Measurements from ENCODE around the gene GALNT18.

GALNT18 gene

DNA sequence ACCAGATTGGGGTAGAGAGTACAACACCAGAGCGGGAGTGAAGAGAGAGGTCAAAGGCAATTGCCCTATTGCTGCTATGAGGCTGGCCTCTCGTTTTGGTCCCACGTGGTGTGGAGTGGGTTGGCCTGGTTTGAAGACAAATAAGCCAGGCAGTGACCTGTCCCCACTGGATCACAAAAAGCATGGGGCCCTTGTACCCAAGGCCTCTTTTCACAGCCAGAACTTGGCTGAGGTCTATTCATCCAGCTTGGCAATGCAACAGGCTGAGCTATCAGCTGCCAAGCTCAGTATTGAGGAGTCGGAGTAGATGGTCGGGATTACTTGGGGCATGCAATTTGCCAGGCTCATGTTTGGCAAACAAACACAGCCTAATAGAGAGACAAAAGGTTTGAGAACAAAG is 19.2 kb upstream of the GALNT18 start:
- no peak for TF ChIP-seq NFIC (IDR thresholded peaks at IDR 0.05)
- no peak for TF ChIP-seq TEAD4 (IDR thresholded peaks at IDR 0.05)
- TF ChIP-seq, protein P1, sequence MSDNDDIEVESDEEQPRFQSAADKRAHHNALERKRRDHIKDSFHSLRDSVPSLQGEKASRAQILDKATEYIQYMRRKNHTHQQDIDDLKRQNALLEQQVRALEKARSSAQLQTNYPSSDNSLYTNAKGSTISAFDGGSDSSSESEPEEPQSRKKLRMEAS (IDR thresholded peaks at IDR 0.05), result no peak
- TF ChIP-seq EGR1 (IDR thresholded peaks at IDR 0.05), result no peak
- TF ChIP-seq, protein P2, sequence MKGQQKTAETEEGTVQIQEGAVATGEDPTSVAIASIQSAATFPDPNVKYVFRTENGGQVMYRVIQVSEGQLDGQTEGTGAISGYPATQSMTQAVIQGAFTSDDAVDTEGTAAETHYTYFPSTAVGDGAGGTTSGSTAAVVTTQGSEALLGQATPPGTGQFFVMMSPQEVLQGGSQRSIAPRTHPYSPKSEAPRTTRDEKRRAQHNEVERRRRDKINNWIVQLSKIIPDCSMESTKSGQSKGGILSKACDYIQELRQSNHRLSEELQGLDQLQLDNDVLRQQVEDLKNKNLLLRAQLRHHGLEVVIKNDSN (IDR thresholded peaks at IDR 0.05), result no peak
- TF ChIP-seq YY1 (IDR thresholded peaks at IDR 0.05; ENCODE audit: low read depth), result no peak
- TF ChIP-seq RAD21 (IDR thresholded peaks at IDR 0.05; ENCODE audit: low read depth), result no peak
- no peak for TF ChIP-seq TAF1 (IDR thresholded peaks at IDR 0.05; ENCODE audit: low read depth)
- no peak for TF ChIP-seq CREB1 (IDR thresholded peaks at IDR 0.05; ENCODE audit: low read depth)
- TF ChIP-seq ZBTB7A (IDR thresholded peaks at IDR 0.05; ENCODE audit: low read depth), result no peak

DNA sequence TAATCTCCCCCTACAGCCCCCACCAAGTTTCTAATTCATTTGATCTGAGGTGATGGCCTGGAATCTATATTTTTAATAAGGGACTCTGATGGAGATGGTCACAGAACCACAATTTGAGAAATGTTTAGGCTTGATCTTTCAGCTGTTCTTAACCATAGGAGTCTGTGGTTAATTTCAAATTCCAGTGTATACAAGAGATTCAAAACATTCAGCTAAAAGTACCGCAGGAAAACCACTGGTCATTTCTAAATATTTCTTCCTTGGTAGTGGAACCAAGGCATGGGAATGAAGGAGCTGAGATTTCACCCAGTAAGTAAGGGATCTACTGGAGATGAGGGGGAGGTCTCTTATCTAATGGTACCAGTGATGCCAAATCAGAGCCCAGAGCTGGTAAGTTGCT is 18.3 kb upstream of the GALNT18 start:
- TF ChIP-seq, protein P2 (IDR thresholded peaks at IDR 0.05), result no peak
- TF ChIP-seq EGR1 (IDR thresholded peaks at IDR 0.05) (no peak), EP300 (IDR thresholded peaks at IDR 0.05; ENCODE audit: borderline replicate concordance) (no peak), YY1 (IDR thresholded peaks at IDR 0.05; ENCODE audit: low read depth) (no peak), NFIC (IDR thresholded peaks at IDR 0.05) (no peak)
- TF ChIP-seq, protein P3, sequence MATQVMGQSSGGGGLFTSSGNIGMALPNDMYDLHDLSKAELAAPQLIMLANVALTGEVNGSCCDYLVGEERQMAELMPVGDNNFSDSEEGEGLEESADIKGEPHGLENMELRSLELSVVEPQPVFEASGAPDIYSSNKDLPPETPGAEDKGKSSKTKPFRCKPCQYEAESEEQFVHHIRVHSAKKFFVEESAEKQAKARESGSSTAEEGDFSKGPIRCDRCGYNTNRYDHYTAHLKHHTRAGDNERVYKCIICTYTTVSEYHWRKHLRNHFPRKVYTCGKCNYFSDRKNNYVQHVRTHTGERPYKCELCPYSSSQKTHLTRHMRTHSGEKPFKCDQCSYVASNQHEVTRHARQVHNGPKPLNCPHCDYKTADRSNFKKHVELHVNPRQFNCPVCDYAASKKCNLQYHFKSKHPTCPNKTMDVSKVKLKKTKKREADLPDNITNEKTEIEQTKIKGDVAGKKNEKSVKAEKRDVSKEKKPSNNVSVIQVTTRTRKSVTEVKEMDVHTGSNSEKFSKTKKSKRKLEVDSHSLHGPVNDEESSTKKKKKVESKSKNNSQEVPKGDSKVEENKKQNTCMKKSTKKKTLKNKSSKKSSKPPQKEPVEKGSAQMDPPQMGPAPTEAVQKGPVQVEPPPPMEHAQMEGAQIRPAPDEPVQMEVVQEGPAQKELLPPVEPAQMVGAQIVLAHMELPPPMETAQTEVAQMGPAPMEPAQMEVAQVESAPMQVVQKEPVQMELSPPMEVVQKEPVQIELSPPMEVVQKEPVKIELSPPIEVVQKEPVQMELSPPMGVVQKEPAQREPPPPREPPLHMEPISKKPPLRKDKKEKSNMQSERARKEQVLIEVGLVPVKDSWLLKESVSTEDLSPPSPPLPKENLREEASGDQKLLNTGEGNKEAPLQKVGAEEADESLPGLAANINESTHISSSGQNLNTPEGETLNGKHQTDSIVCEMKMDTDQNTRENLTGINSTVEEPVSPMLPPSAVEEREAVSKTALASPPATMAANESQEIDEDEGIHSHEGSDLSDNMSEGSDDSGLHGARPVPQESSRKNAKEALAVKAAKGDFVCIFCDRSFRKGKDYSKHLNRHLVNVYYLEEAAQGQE (IDR thresholded peaks at IDR 0.05; ENCODE audit: low read depth), result no peak

DNA sequence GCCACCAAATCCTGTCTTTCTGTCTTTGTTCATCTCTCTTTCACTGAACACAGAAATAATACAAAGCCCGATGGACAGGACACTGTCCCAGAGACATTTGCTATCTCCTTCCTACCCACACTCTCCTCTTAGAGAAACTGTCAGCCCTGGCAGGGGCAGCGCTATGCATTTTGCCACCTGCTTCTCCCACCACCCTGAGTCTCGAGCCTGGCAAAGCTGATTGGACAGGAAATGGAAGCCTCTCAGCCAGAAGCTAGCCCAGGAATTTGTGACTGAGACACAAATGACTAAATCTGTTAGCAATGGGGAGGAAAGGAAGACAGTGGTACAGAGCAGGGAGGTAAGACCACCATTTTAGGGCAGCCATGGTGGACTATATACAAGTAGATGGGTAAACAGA is 14.9 kb upstream of the GALNT18 start:
- TF ChIP-seq RAD21 (IDR thresholded peaks at IDR 0.05; ENCODE audit: low read depth), result no peak
- TF ChIP-seq CREB1 (IDR thresholded peaks at IDR 0.05; ENCODE audit: low read depth), result no peak
- no peak for TF ChIP-seq NFIC (IDR thresholded peaks at IDR 0.05)
- TF ChIP-seq, protein P3 (IDR thresholded peaks at IDR 0.05; ENCODE audit: low read depth), result no peak
- TF ChIP-seq, protein P1 (IDR thresholded peaks at IDR 0.05), result no peak
- TF ChIP-seq EP300 (IDR thresholded peaks at IDR 0.05; ENCODE audit: borderline replicate concordance), result no peak
- no peak for TF ChIP-seq CEBPB (IDR thresholded peaks at IDR 0.05)
- no peak for TF ChIP-seq ZBTB7A (IDR thresholded peaks at IDR 0.05; ENCODE audit: low read depth)
- TF ChIP-seq YY1 (IDR thresholded peaks at IDR 0.05; ENCODE audit: low read depth), result no peak

DNA sequence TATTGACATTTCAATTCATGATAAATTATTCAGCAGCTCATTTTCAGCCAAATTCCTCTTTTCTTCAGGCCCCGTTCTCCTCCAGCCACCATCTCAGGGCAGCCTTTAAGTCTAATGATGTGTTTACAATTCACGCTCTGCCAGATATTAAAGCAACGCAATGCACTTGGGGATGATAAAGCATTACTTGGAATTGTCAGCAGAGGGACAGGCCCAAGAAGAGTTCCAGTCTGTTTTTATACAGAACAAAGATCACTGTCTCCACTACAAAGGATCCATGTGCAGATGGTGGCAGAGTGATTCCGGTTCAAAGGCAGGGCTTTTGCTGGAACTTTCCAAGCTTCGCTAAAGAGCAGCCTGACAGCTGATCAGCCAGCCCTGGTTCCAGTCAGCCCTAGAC is 13.6 kb upstream of the GALNT18 start:
- TF ChIP-seq, protein P1 (IDR thresholded peaks at IDR 0.05), result no peak
- no peak for TF ChIP-seq TAF1 (IDR thresholded peaks at IDR 0.05; ENCODE audit: low read depth)
- TF ChIP-seq FOXM1 (IDR thresholded peaks at IDR 0.05; ENCODE audit: borderline replicate concordance, low read depth), result no peak
- TF ChIP-seq EP300 (IDR thresholded peaks at IDR 0.05; ENCODE audit: borderline replicate concordance), result no peak
- TF ChIP-seq, protein P2 (IDR thresholded peaks at IDR 0.05), result no peak
- TF ChIP-seq TCF12 (IDR thresholded peaks at IDR 0.05; ENCODE audit: low read depth), result no peak
- no peak for TF ChIP-seq YY1 (IDR thresholded peaks at IDR 0.05; ENCODE audit: low read depth)
- no peak for TF ChIP-seq ZBTB7A (IDR thresholded peaks at IDR 0.05; ENCODE audit: low read depth)
- TF ChIP-seq RAD21 (IDR thresholded peaks at IDR 0.05; ENCODE audit: low read depth), result no peak
- TF ChIP-seq CREB1 (IDR thresholded peaks at IDR 0.05; ENCODE audit: low read depth), result no peak
- no peak for TF ChIP-seq EGR1 (IDR thresholded peaks at IDR 0.05)
- TF ChIP-seq, protein P3 (IDR thresholded peaks at IDR 0.05; ENCODE audit: low read depth), result no peak
- no peak for TF ChIP-seq TEAD4 (IDR thresholded peaks at IDR 0.05)
- no peak for TF ChIP-seq CEBPB (IDR thresholded peaks at IDR 0.05)
- TF ChIP-seq NFIC (IDR thresholded peaks at IDR 0.05), result no peak

Measured in Ishikawa (cell line).